Smooth muscle cell (in vitro differentiated cells): ENCODE measurements around the gene ZIC1. TPM values are rescaled to one million over a fixed set of nuclear protein-coding genes. Genes with fewer than 3 reads are reported as not detected.

Experiments used
- DNase-seq: peaks from one replicate; lab custom pipeline; 2025; ENCODE audit not compliant: unreplicated experiment; lab: John Stamatoyannopoulos, UW
- H2AFZ ChIP-seq: fragments of 200-600 bp; sonication (generic); 2 replicates; pipeline ENCODE4 v1.6.0; 2016; ENCODE audit warnings: antibody characterized with exemption, low read depth, mild to moderate bottlenecking
- H3F3A ChIP-seq: fragments of 200-600 bp; sonication (generic); 2 replicates; pipeline ENCODE4 v1.6.0; 2017; ENCODE audit warnings: antibody characterized with exemption, low read depth
- H3K27ac ChIP-seq: fragments of 200-600 bp; sonication (generic); 2 replicates; pipeline ENCODE4 v1.5.1; 2016; ENCODE audit warnings: low read depth, mild to moderate bottlenecking
- H3K27me3 ChIP-seq: fragments of 200-600 bp; sonication (generic); 2 replicates; pipeline ENCODE4 v1.6.1; 2016; ENCODE audit warnings: low read depth, mild to moderate bottlenecking
- H3K36me3 ChIP-seq: fragments of 200-600 bp; sonication (generic); 2 replicates; pipeline ENCODE4 v1.5.1; 2016; ENCODE audit warnings: low read depth
- H3K4me1 ChIP-seq: fragments of 200-600 bp; sonication (generic); 2 replicates; pipeline ENCODE4 v1.5.1; 2016; ENCODE audit warnings: low read depth
- H3K4me2 ChIP-seq: fragments of 200-600 bp; sonication (generic); 2 replicates; pipeline ENCODE4 v1.6.0; 2016; ENCODE audit warnings: mild to moderate bottlenecking
- H3K4me3 ChIP-seq: fragments of 200-600 bp; sonication (generic); 2 replicates; pipeline ENCODE4 v1.5.1; 2016; ENCODE audit warnings: mild to moderate bottlenecking
- H3K79me2 ChIP-seq: fragments of 200-600 bp; sonication (generic); 2 replicates; pipeline ENCODE4 v1.6.0; 2016; ENCODE audit warnings: low read depth, mild to moderate bottlenecking
- H3K9ac ChIP-seq: fragments of 200-600 bp; sonication (generic); 2 replicates; pipeline ENCODE4 v1.6.0; 2016; ENCODE audit warnings: low read depth
- H3K9me3 ChIP-seq: fragments of 200-600 bp; sonication (generic); replicated peaks from 2 replicates; pipeline ENCODE4 v1.5.1; 2016; ENCODE audit warnings: low read depth
- H4K20me1 ChIP-seq: fragments of 200-600 bp; sonication (generic); 2 replicates; pipeline ENCODE4 v1.6.0; 2016; ENCODE audit warnings: low read depth
- CTCF ChIP-seq: fragments of 200-600 bp; sonication (generic); IDR thresholded peaks from 2 replicates; pipeline ENCODE4 v1.5.1; 2017; ENCODE audit warnings: borderline replicate concordance, mild to moderate bottlenecking, antibody characterized with exemption; ENCODE audit not compliant: insufficient read depth, poor library complexity, severe bottlenecking
- WGBS: methylation state at CpG from one replicate; pipeline ENCODE4 v1.1.7; 2016; ENCODE audit warnings: low lambda C conversion rate; 5-methylcytosine and 5-hydroxymethylcytosine counted together
- polyA plus RNA-seq: library from polyadenylated mRNA; unstranded; fragments of >200 nt; fragmentation: Nextera tagmentation; extraction: Ambion mirVana; gene quantifications from 2 replicates; pipeline ENCODE4 v1.2.1, GENCODE V29; 2016
- total RNA-seq: library from RNA; depleted of rRNA; stranded (reverse); fragments of >200 nt; gene quantifications from 2 replicates; pipeline ENCODE4 v1.2.3, GENCODE V29; 2014

The ZIC1 gene
- total and polyA plus RNA-seq, 2 experiments from 2014 or later = not detected

GRCh38 chr3:147380387-147380951, 28.7 kb upstream of the ZIC1 start:
- no peaks in the 10 kb centered on the region for H4K20me1 ChIP-seq
- no peaks in the 10 kb centered on the region for H3K79me2 ChIP-seq
- peaks cover 11% of the 10 kb centered on the region for H3K4me1 ChIP-seq
- no peaks in the 10 kb centered on the region for H3K9me3 ChIP-seq
- no peak for DNase-seq
- H3K27ac ChIP-seq = no peak overlapping the region
- 21% methylated on average over 26 of the region's 26 CpGs for WGBS
- H3K36me3 ChIP-seq = no peaks in the 10 kb centered on the region
- no peak overlapping the region for H3K4me3 ChIP-seq
- no peak overlapping the region for H3K4me2 ChIP-seq
- no peak overlapping the region for H2AFZ ChIP-seq
- no peaks in the 10 kb centered on the region for H3F3A ChIP-seq
- H3K27me3 ChIP-seq = peaks cover 100% of the 10 kb centered on the region
- TF ChIP-seq CTCF = no peak
- H3K9ac ChIP-seq = no peak overlapping the region

GRCh38 chr3:147380977-147381376, 28.2 kb upstream of the ZIC1 start:
- no peak for DNase-seq
- H3K4me2 ChIP-seq = no peak overlapping the region
- no peaks in the 10 kb centered on the region for H3K9me3 ChIP-seq
- no peaks in the 10 kb centered on the region for H4K20me1 ChIP-seq
- no peak for TF ChIP-seq CTCF
- no peak overlapping the region for H3K9ac ChIP-seq
- no peaks in the 10 kb centered on the region for H3F3A ChIP-seq
- H3K27me3 ChIP-seq = peaks cover 100% of the 10 kb centered on the region
- H3K4me3 ChIP-seq = no peak overlapping the region
- no peak overlapping the region for H2AFZ ChIP-seq
- H3K79me2 ChIP-seq = no peaks in the 10 kb centered on the region
- H3K4me1 ChIP-seq = peaks cover 11% of the 10 kb centered on the region
- 63% methylated on average over 3 of the region's 3 CpGs for WGBS
- no peak overlapping the region for H3K27ac ChIP-seq
- H3K36me3 ChIP-seq = no peaks in the 10 kb centered on the region

GRCh38 chr3:147381596-147381995, 27.6 kb upstream of the ZIC1 start:
- 23% methylated on average over 6 of the region's 6 CpGs for WGBS
- TF ChIP-seq CTCF = no peak
- Histone ChIP-seq H3K4me3 (no peak overlapping the region), H3K9me3 (no peaks in the 10 kb centered on the region), H3F3A (no peaks in the 10 kb centered on the region), H3K79me2 (no peaks in the 10 kb centered on the region), H3K36me3 (no peaks in the 10 kb centered on the region), H3K4me2 (no peak overlapping the region), H3K27ac (no peak overlapping the region), H2AFZ (no peak overlapping the region), H4K20me1 (no peaks in the 10 kb centered on the region), H3K27me3 (peaks cover 100% of the 10 kb centered on the region), H3K4me1 (peaks cover 11% of the 10 kb centered on the region), H3K9ac (no peak overlapping the region)
- DNase-seq = no peak

- H3K4me3 ChIP-seq = no peak overlapping the region
- H3K27me3 ChIP-seq = peaks cover 100% of the 10 kb centered on the region
- no peaks in the 10 kb centered on the region for H3K36me3 ChIP-seq
- no peak overlapping the region for H3K4me2 ChIP-seq
- no peaks in the 10 kb centered on the region for H3K79me2 ChIP-seq
- peak; percentile 21 for TF ChIP-seq CTCF
- H3K27ac ChIP-seq = no peak overlapping the region
- H3K4me1 ChIP-seq = peaks cover 8% of the 10 kb centered on the region
- WGBS = 9% methylated on average over 6 of the region's 6 CpGs
- DNase-seq = no peak
- H3K9me3 ChIP-seq = no peaks in the 10 kb centered on the region
- no peak overlapping the region for H2AFZ ChIP-seq
- H3K9ac ChIP-seq = no peak overlapping the region
- H3F3A ChIP-seq = no peaks in the 10 kb centered on the region
- no peaks in the 10 kb centered on the region for H4K20me1 ChIP-seq
Observed at GRCh38 chr3:147383617-147384016, 25.5 kb upstream of the ZIC1 start.
